Lung (tissue), 12 donors: ENCODE results near the gene ARHGAP19. TPM values are rescaled to one million over a fixed set of nuclear protein-coding genes. Genes with fewer than 3 reads are reported as not detected.

Experiments
- ATAC-seq: fragments of 200-7000 bp; cut with Tn5 transposase; one replicate; pipeline ENCODE4 v1.9.1; 2020; ENCODE audit warnings: moderate number of reproducible peaks; ENCODE audit not compliant: insufficient read depth, low FRiP score
- DNase-seq, 3 donors: peaks; one replicate each; pipeline ENCODE4 v3.0.0-alpha.2; 2013 to 2017
- H3K27ac ChIP-seq, 2 donors: one replicate each; pipeline ENCODE4 v1.5.1; 2013; ENCODE audit warnings: mild to moderate bottlenecking in 2 of 2, moderate library complexity in 2 of 2, control low read depth in 1 of 2, inconsistent platforms in 1 of 2, low read depth in 1 of 2, low read length in 1 of 2
- H3K27me3 ChIP-seq, 3 donors: one replicate each; pipeline ENCODE4 v1.5.1; 2013; ENCODE audit warnings: low read length in 2 of 3; ENCODE audit not compliant: control insufficient read depth in 3 of 3, insufficient read depth in 3 of 3
- H3K36me3 ChIP-seq, 4 donors: one replicate each; pipeline ENCODE4 v1.5.1; 2013; ENCODE audit warnings: low read length in 4 of 4, mild to moderate bottlenecking in 1 of 4, moderate library complexity in 1 of 4; ENCODE audit not compliant: control insufficient read depth in 4 of 4, insufficient read depth in 4 of 4
- H3K4me1 ChIP-seq, 5 donors: one replicate each; pipeline ENCODE4 v1.5.1; 2013; ENCODE audit warnings: low read length in 5 of 5, mild to moderate bottlenecking in 2 of 5, moderate library complexity in 1 of 5; ENCODE audit not compliant: control insufficient read depth in 5 of 5, insufficient read depth in 5 of 5
- H3K4me3 ChIP-seq: one replicate; pipeline ENCODE4 v1.5.1; 2013; ENCODE audit warnings: mild to moderate bottlenecking, control low read depth, moderate library complexity
- H3K9ac ChIP-seq, 2 donors: one replicate each; pipeline ENCODE4 v1.5.1; 2013; ENCODE audit warnings: low read length in 2 of 2, control low read depth in 1 of 2; ENCODE audit not compliant: insufficient read depth in 1 of 2
- H3K9me3 ChIP-seq, 4 donors: one replicate each; pipeline ENCODE4 v1.5.1; 2013; ENCODE audit warnings: low read length in 3 of 4, mild to moderate bottlenecking in 1 of 4, moderate library complexity in 1 of 4; ENCODE audit not compliant: control insufficient read depth in 4 of 4, insufficient read depth in 3 of 4
- CTCF ChIP-seq: IDR thresholded peaks from 2 replicates; pipeline ENCODE4 v1.5.1; 2012; ENCODE audit warnings: mild to moderate bottlenecking; ENCODE audit errors: control extremely low read depth, extremely low read depth
- WGBS, 2 donors: extraction: QIAGEN DNeasy Blood & Tissue Kit; methylation state at CpG; one replicate each; pipeline ENCODE4 v1.1.7; 2013; 5-methylcytosine and 5-hydroxymethylcytosine counted together
- polyA plus RNA-seq, 2 donors: library from polyadenylated mRNA; stranded (reverse); fragments of 200-250 nt; gene quantifications; one replicate each; pipeline ENCODE4 v1.2.1, GENCODE V29; 2013
- total RNA-seq, 2 donors: library from RNA; depleted of rRNA in 1 of 2; stranded (reverse); fragments of >200 nt in 1 of 2; gene quantifications; one replicate each; pipeline ENCODE4 v1.2.1, GENCODE V29; 2014 to 2021
- donor health status: control.
- donor health status: control.
- donor health status: Bipolar disorder and iron deficiency.
- donor health status: healthy.
- donor health status: DM: yes; HTN: yes; CAD: no.

ARHGAP19 gene
- total and polyA plus RNA-seq, 4 donors, result 1.9 to 20.4 (median 8.5) TPM

- no peak for DNase-seq
- peaks cover 9 to 19% (median 14%) of the 10 kb centered on the region in 4 donors for H3K36me3 ChIP-seq
- H3K27me3 ChIP-seq, result no peaks in the 10 kb centered on the region
- ATAC-seq, result no peak
- no peak overlapping the region for H3K4me3 ChIP-seq
- H3K9me3 ChIP-seq, result no peaks in the 10 kb centered on the region
- H3K27ac ChIP-seq, result no peak overlapping the region
- no peak for TF ChIP-seq CTCF
- H3K4me1 ChIP-seq, result peaks cover 0 to 17% (median 0%) of the 10 kb centered on the region in 5 donors
- no peak overlapping the region for H3K9ac ChIP-seq
- 86 to 90% methylated on average over 4 of the region's 4 CpGs for WGBS, 2 donors
These were observed 66.0 kb downstream of the ARHGAP19 start for GRCh38 chr10:97226398-97226797.

GRCh38 chr10:97224483-97225435 is 67.7 kb downstream of the ARHGAP19 start:
- Histone ChIP-seq H3K9me3 (no peaks in the 10 kb centered on the region), H3K4me1 (peaks cover 0 to 17% (median 0%) of the 10 kb centered on the region in 5 donors), H3K9ac (no peak overlapping the region), H3K36me3 (peaks cover 9 to 20% (median 14%) of the 10 kb centered on the region in 4 donors), H3K4me3 (no peak overlapping the region), H3K27ac (no peak overlapping the region), H3K27me3 (no peaks in the 10 kb centered on the region)
- WGBS, 2 donors, result 49 to 69% methylated on average over 4 of the region's 4 CpGs
- DNase-seq (no peak), ATAC-seq (no peak)
- no peak for TF ChIP-seq CTCF

- no peaks in the 10 kb centered on the region for H3K27me3 ChIP-seq
- H3K36me3 ChIP-seq, result peaks cover 0 to 15% (median 4%) of the 10 kb centered on the region in 4 donors
- TF ChIP-seq CTCF, result no peak
- no peaks in the 10 kb centered on the region for H3K9me3 ChIP-seq
- 66 to 81% methylated on average over 6 of the region's 6 CpGs for WGBS, 2 donors
- H3K4me1 ChIP-seq, result peaks cover 0 to 17% (median 0%) of the 10 kb centered on the region in 5 donors
- ATAC-seq (no peak), DNase-seq (peak; percentile 57 to 69 (median 65))
- H3K4me3 ChIP-seq, result no peak overlapping the region
- H3K9ac ChIP-seq, result no peak overlapping the region
- no peak overlapping the region for H3K27ac ChIP-seq
These were observed 70.0 kb downstream of the ARHGAP19 start for GRCh38 chr10:97222326-97222961.
